Esophagus squamous epithelium (tissue), 4 donors: ENCODE measurements around the gene TSPAN15.

Experiments
- CTCF ChIP-seq, 6 experiments: fragments of 450-650 bp in 4 of 6; fragments of 200-600 bp in 2 of 6; sonication (generic) in 2 of 6; IDR thresholded peaks; one replicate each; pipeline ENCODE4 v1.5.1; 2016 to 2019; ENCODE audit warnings: antibody characterized with exemption in 6 of 6, mild to moderate bottlenecking in 4 of 6, moderate library complexity in 4 of 6
- POLR2A ChIP-seq, 4 donors: fragments of 450-650 bp; IDR thresholded peaks; one replicate each; pipeline ENCODE4 v1.6.1; 2017; ENCODE audit warnings: antibody characterized with exemption in 4 of 4, mild to moderate bottlenecking in 4 of 4, moderate library complexity in 3 of 4

- TF ChIP-seq CTCF (IDR thresholded peaks at IDR 0.05) (no peak), POLR2A (IDR thresholded peaks at IDR 0.05) (no peak)
These were observed 3.9 kb downstream of the TSPAN15 start for GRCh38 chr10:69455006-69455763.
